Measurements from ENCODE around the gene SYNPO. TPM values are rescaled to one million over a fixed set of nuclear protein-coding genes. Genes with fewer than 3 reads are reported as not detected.
A peak's percentile ranks its signal among the peaks of the same experiment; 100 is the strongest.

The SYNPO gene
- polyA plus RNA-seq, 2 of the 4 experiments (the other 2 are of a cell fraction): 13.7 to 33.9 TPM

DNA sequence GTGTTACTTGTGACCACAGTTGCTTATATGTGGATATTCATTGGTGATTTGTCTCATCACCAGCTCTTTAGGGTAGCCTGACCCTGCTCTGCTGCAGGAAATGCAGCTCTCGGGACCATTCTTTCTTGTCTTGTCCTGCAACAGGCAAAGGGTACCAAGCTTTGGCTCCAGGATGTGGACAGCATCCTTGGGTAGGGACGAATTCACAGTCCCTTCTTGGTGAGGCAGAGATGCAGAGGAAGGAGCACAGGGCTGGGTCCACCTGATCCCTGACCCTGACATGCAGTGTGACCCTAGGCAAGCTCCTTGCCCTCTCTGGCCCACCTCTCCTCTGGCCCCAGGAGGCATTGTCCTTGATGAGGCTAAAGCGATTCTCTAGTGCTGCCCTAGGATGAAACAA is 37.0 kb upstream of the SYNPO start:
- 80% methylated on average over 3 of the region's 3 CpGs for WGBS (ENCODE audit: missing lambda C conversion rate)
- no peak for DNase-seq (ENCODE audit: low read depth in 1 of 2, low spot score in 1 of 2)

GRCh38 chr5:150604010-150604409 is 36.5 kb upstream of the SYNPO start:
- TF ChIP-seq HES2 (IDR thresholded peaks at IDR 0.05) (no peak), HOXA7 (CRISPR knock-in tag; IDR thresholded peaks at IDR 0.05) (no peak), PHF8 (IDR thresholded peaks at IDR 0.05; ENCODE audit: borderline replicate concordance, low read depth) (no peak), POLR2AphosphoS2 (conservative IDR thresholded peaks at IDR 0.05; ENCODE audit: low read length) (no peak), ZFP36 (IDR thresholded peaks at IDR 0.05; ENCODE audit: borderline replicate concordance, partially characterized antibody) (no peak), ZNF302 (CRISPR knock-in tag; IDR thresholded peaks at IDR 0.05) (no peak), HMGXB4 (CRISPR knock-in tag; IDR thresholded peaks at IDR 0.05; ENCODE audit: borderline replicate concordance) (no peak), EHMT2 (IDR thresholded peaks at IDR 0.05; ENCODE audit: low read depth) (no peak), MAZ (IDR thresholded peaks at IDR 0.05; ENCODE audit: borderline replicate concordance, low read depth, low read length) (no peak), TFCP2L1 (CRISPR knock-in tag; IDR thresholded peaks at IDR 0.05) (no peak), PBX3 (IDR thresholded peaks at IDR 0.05) (no peak), FOSB (CRISPR knock-in tag; IDR thresholded peaks at IDR 0.05) (no peak), SREBF2 (IDR thresholded peaks at IDR 0.05) (no peak), RAD21 (conservative IDR thresholded peaks at IDR 0.05 in 1 of 2, IDR thresholded peaks at IDR 0.05 in 1 of 2) (no peak), ESRRA (IDR thresholded peaks at IDR 0.05; ENCODE audit: borderline replicate concordance, low read length) (no peak), CEBPB (IDR thresholded peaks at IDR 0.05) (no peak), GATA3 (IDR thresholded peaks at IDR 0.05; ENCODE audit: borderline replicate concordance) (no peak)
- TF ChIP-seq, protein P1, sequence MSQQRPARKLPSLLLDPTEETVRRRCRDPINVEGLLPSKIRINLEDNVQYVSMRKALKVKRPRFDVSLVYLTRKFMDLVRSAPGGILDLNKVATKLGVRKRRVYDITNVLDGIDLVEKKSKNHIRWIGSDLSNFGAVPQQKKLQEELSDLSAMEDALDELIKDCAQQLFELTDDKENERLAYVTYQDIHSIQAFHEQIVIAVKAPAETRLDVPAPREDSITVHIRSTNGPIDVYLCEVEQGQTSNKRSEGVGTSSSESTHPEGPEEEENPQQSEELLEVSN (IDR thresholded peaks at IDR 0.05; ENCODE audit: borderline replicate concordance, low read depth): no peak
- DNase-seq (ENCODE audit: low read depth in 1 of 2, low spot score in 1 of 2): no peak
- Histone ChIP-seq H3K9me3 (no peaks in the 10 kb centered on the region), H3K4me3 (no peak overlapping the region), H3K4me1 (peaks cover 28% of the 10 kb centered on the region), H3K27ac (peak overlapping the region in 1 of 2 experiments; percentile 15; a peak in 1 of 6 replicates), H3K4me2 (no peak overlapping the region)
- POLR2A ChIA-PET: no interaction called here
- CTCF ChIA-PET: interaction anchor here (1.0 to 1.3 kb wide), 2 partner anchors 11 to 12 kb away, joined by 4 to 6 read pairs; no protein-coding TSS in a partner anchor
- 80% methylated on average over 4 of the region's 4 CpGs for WGBS (ENCODE audit: missing lambda C conversion rate)
- ATAC-seq: no peak
- no peak for FAIRE-seq

More for the DNA sequence above, 37.0 kb upstream of the SYNPO start:
- no peak for TF ChIP-seq RAD21 (conservative IDR thresholded peaks at IDR 0.05 in 1 of 2, IDR thresholded peaks at IDR 0.05 in 1 of 2)
- TF ChIP-seq, protein P2, sequence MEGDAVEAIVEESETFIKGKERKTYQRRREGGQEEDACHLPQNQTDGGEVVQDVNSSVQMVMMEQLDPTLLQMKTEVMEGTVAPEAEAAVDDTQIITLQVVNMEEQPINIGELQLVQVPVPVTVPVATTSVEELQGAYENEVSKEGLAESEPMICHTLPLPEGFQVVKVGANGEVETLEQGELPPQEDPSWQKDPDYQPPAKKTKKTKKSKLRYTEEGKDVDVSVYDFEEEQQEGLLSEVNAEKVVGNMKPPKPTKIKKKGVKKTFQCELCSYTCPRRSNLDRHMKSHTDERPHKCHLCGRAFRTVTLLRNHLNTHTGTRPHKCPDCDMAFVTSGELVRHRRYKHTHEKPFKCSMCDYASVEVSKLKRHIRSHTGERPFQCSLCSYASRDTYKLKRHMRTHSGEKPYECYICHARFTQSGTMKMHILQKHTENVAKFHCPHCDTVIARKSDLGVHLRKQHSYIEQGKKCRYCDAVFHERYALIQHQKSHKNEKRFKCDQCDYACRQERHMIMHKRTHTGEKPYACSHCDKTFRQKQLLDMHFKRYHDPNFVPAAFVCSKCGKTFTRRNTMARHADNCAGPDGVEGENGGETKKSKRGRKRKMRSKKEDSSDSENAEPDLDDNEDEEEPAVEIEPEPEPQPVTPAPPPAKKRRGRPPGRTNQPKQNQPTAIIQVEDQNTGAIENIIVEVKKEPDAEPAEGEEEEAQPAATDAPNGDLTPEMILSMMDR (IDR thresholded peaks at IDR 0.05): no peak
- no peak for TF ChIP-seq MAZ (IDR thresholded peaks at IDR 0.05; ENCODE audit: borderline replicate concordance, low read depth, low read length)
- no peak for TF ChIP-seq EP300 (IDR thresholded peaks at IDR 0.05)
- TF ChIP-seq ELK1 (IDR thresholded peaks at IDR 0.05; ENCODE audit: low read depth, low read length): no peak
- TF ChIP-seq BHLHE40 (IDR thresholded peaks at IDR 0.05; ENCODE audit: low read depth, low read length): no peak
- TF ChIP-seq FOXS1 (CRISPR knock-in tag; IDR thresholded peaks at IDR 0.05): no peak
- no peak for TF ChIP-seq ZFP36 (IDR thresholded peaks at IDR 0.05; ENCODE audit: borderline replicate concordance, partially characterized antibody)
- peaks cover 28% of the 10 kb centered on the region for H3K4me1 ChIP-seq
- no peak overlapping the region for H3K4me2 ChIP-seq
- ATAC-seq: no peak
- H3K9me3 ChIP-seq: no peaks in the 10 kb centered on the region
- H3K4me3 ChIP-seq: no peak overlapping the region
- CTCF ChIA-PET: interaction anchor here (0.9 to 1.2 kb wide), 3 partner anchors 9 to 16 kb away, joined by 3 to 6 read pairs (median 5); no protein-coding TSS in a partner anchor
- POLR2A ChIA-PET: interaction anchor here (0.8 kb wide), 1 partner anchor 30 kb away, joined by 3 read pairs; no protein-coding TSS in a partner anchor
- peak overlapping the region in 1 of 2 experiments; percentile 21; a peak in 1 of 6 replicates for H3K27ac ChIP-seq
- no peak for FAIRE-seq
